Bronchial smooth muscle cell (primary cell): Measurements from ENCODE around the gene ASGR2. TPM values are rescaled to one million over a fixed set of nuclear protein-coding genes. Genes with fewer than 3 reads are reported as not detected.

Experiments used
- total RNA-seq: library from RNA; depleted of rRNA; stranded (reverse); fragments of >200 nt; gene quantifications from 2 replicates; pipeline ENCODE4 v1.2.1, GENCODE V29; 2014

ASGR2 gene, protein sequence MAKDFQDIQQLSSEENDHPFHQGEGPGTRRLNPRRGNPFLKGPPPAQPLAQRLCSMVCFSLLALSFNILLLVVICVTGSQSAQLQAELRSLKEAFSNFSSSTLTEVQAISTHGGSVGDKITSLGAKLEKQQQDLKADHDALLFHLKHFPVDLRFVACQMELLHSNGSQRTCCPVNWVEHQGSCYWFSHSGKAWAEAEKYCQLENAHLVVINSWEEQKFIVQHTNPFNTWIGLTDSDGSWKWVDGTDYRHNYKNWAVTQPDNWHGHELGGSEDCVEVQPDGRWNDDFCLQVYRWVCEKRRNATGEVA
- not detected in 2 replicates for total RNA-seq

DNA sequence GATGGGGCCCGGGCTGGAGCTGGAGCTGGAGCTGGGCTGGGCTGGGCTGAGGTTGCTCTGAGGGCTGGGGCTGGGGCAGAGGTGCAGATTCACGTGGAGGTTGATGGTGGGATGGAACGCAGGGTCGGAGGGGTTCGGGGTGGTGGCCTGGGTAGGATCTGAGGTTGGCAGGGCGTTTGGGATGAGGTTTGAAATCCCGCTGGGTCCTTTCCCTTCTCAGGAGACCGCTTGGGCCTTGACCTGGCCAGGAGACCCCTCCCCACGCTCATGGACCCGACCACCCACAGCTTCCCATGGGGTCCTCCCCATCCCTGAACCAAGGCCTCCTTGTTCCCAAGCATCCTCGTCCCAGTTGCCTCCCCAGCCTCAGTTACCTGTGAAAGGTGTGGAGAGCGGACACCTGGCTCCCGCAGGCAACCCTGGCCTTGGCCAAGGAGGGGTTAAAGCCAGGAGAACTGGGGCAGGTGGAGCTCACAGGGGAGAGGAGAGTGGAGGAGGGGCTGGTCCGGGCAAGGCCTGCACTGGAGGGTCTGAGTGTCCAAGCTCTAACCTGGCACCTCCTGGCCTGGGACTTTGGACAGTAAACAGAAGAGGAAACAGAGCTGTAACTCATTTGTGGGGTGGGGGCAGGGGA is at the start of gene ASGR2:
Gene ASGR2, minus strand, starts transcription at position 582 of the 634 bp plus-strand sequence. CDS start 582 bp downstream, outside the sequence.

GRCh38 chr17:7079581-7080455 is 34.8 kb downstream of the ASGR2 start, which contains the start of gene CLEC10A:
CLEC10A (minus strand) TSS chr17:7080251; CDS start chr17:7078812, 1,439 bp downstream.

Other genes with a start within 250 kb of the ASGR2 start
- 0.09 TPM in 1 of 2 replicates, not detected in the other for gene ALOX12, start 118.8 kb downstream of the ASGR2 start, total RNA-seq
- 28.1 and 30.4 TPM in 2 replicates for gene RNASEK, start 102.2 kb downstream of the ASGR2 start, total RNA-seq
- gene BCL6B, start 91.8 kb downstream of the ASGR2 start, total RNA-seq, result under 0.01 and 0.16 TPM in 2 replicates
- 0.26 and 0.47 TPM in 2 replicates for gene SLC16A13, start 78.8 kb downstream of the ASGR2 start, total RNA-seq
- gene SLC16A11, start 70.7 kb downstream of the ASGR2 start, total RNA-seq, result 0.16 and 0.26 TPM in 2 replicates
- gene CLEC10A, start 34.6 kb downstream of the ASGR2 start, total RNA-seq, result not detected in 2 replicates
- gene ASGR1, start 64.5 kb upstream of the ASGR2 start, total RNA-seq, result 0.86 and 1.6 TPM in 2 replicates
- gene DLG4, start 105.0 kb upstream of the ASGR2 start, total RNA-seq, result 14.3 and 16.3 TPM in 2 replicates
- 233 and 286 TPM in 2 replicates for gene ACADVL, start 105.1 kb upstream of the ASGR2 start, total RNA-seq
- gene DVL2, start 119.7 kb upstream of the ASGR2 start, total RNA-seq, result 106 and 115 TPM in 2 replicates
- 29.5 and 39.6 TPM in 2 replicates for gene PHF23, start 124.6 kb upstream of the ASGR2 start, total RNA-seq
- gene GABARAP, start 127.6 kb upstream of the ASGR2 start, total RNA-seq, result 192 and 205 TPM in 2 replicates
- 19.1 and 23.0 TPM in 2 replicates for gene CTDNEP1, start 136.9 kb upstream of the ASGR2 start, total RNA-seq
- gene ELP5, start 137.4 kb upstream of the ASGR2 start, total RNA-seq, result 19.9 and 22.9 TPM in 2 replicates
- 4.2 and 16.5 TPM in 2 replicates for gene CLDN7, start 147.7 kb upstream of the ASGR2 start, total RNA-seq
- 0.09 and 0.16 TPM in 2 replicates for gene SLC2A4, start 166.9 kb upstream of the ASGR2 start, total RNA-seq
- 0.09 TPM in 1 of 2 replicates, not detected in the other for gene YBX2, start 179.8 kb upstream of the ASGR2 start, total RNA-seq
- gene EIF5A, start 192.8 kb upstream of the ASGR2 start, total RNA-seq, result 435 and 499 TPM in 2 replicates
- 22.5 and 47.1 TPM in 2 replicates for gene GPS2, start 200.5 kb upstream of the ASGR2 start, total RNA-seq
- gene NEURL4, start 214.5 kb upstream of the ASGR2 start, total RNA-seq, result 18.9 and 25.7 TPM in 2 replicates
- gene ACAP1, start 221.7 kb upstream of the ASGR2 start, total RNA-seq, result 3.3 and 5.2 TPM in 2 replicates
- 4.6 and 5.4 TPM in 2 replicates for gene KCTD11, start 237.3 kb upstream of the ASGR2 start, total RNA-seq
- not detected in 2 replicates for gene TMEM95, start 240.3 kb upstream of the ASGR2 start, total RNA-seq